Psoas muscle (tissue), 8 donors: ENCODE data around the gene FAM98B. TPM values are rescaled to one million over a fixed set of nuclear protein-coding genes. Genes with fewer than 3 reads are reported as not detected.

Experiments
- ATAC-seq, 4 donors: fragments of 200-7000 bp; cut with Tn5 transposase; one replicate each; pipeline ENCODE4 v1.9.1; 2020; ENCODE audit warnings: moderate library complexity in 3 of 4, mild to moderate bottlenecking in 2 of 4
- DNase-seq, 2 donors: peaks; one replicate each; pipeline ENCODE4 v3.0.0-alpha.2; 2020
- H3K27ac ChIP-seq: fragments of 200-600 bp; one replicate; pipeline ENCODE4 v1.8.0; 2022
- H3K27me3 ChIP-seq, 3 donors: fragments of 200-600 bp in 1 of 3; one replicate each; pipeline versions ENCODE4 v1.6.1 to v1.8.0; 2013 to 2022; ENCODE audit warnings: low read length in 2 of 3, mild to moderate bottlenecking in 2 of 3, moderate library complexity in 1 of 3; ENCODE audit not compliant: insufficient read depth in 3 of 3
- H3K36me3 ChIP-seq, 2 donors: fragments of 200-600 bp in 1 of 2; one replicate each; pipeline versions ENCODE4 v1.6.1 to v1.8.0; 2013 to 2022; ENCODE audit warnings: low read depth in 1 of 2, mild to moderate bottlenecking in 1 of 2, moderate library complexity in 1 of 2; ENCODE audit not compliant: insufficient read depth in 1 of 2
- H3K4me1 ChIP-seq: fragments of 200-600 bp; one replicate; pipeline ENCODE4 v1.8.0; 2022
- H3K4me3 ChIP-seq: fragments of 200-600 bp; one replicate; pipeline ENCODE4 v1.8.0; 2022; ENCODE audit warnings: mild to moderate bottlenecking
- H3K9me3 ChIP-seq: fragments of 200-600 bp; one replicate; pipeline ENCODE4 v1.8.0; 2022
- CTCF ChIP-seq: fragments of 200-600 bp; IDR thresholded peaks from one replicate; pipeline ENCODE4 v1.8.0; 2022; ENCODE audit warnings: antibody characterized with exemption
- WGBS, 3 donors: extraction: QIAGEN DNeasy Blood & Tissue Kit; methylation state at CpG; one replicate each; pipeline versions ENCODE4 v1.1.6 to v1.1.7; 2013; 5-methylcytosine and 5-hydroxymethylcytosine counted together
- intact Hi-C, 2 donors: fragments of 100-400 bp; cut with DNase I; formaldehyde crosslinking; loops; one replicate each; pipeline versions ENCODE4 v1.11.0 to v1.14.2; 2022
- polyA plus RNA-seq, 3 donors: library from polyadenylated mRNA; stranded (reverse); fragments of 200-250 nt; gene quantifications; one replicate each; pipeline ENCODE4 v1.2.3, GENCODE V29; 2013
- total RNA-seq, 4 donors: library from RNA; stranded (reverse); fragmentation: NEBNext Ultra II Directional in 2 of 4; extraction: Animal tissue kit (Norgen Biotek cat#: 25700) in 2 of 4; gene quantifications; one replicate each; pipeline versions ENCODE4 v1.2.1 to v1.2.4, GENCODE V29; 2021 to 2023
- donor health status: healthy with polysubstance abuse.
- donor health status: DM: no; HTN: no; CAD: no; lungs with moderate emphysema.
- donor health status: Bipolar disorder and iron deficiency.
- donor health status: healthy.
- donor health status: DM: yes; HTN: yes; CAD: no.
- donor health status: DM: no; HTN: no; CAD: no.
- donor health status: DM: no; HTN: no; CAD: no.
- donor health status: DM: yes; HTN: yes; CAD: no.

Gene FAM98B
- total and polyA plus RNA-seq, 7 donors = 6.8 to 18.5 (median 13.5) TPM

GRCh38 chr15:38440353-38441129, 13.4 kb upstream of the FAM98B start:
- H3K36me3 ChIP-seq = no peaks in the 10 kb centered on the region
- ATAC-seq = peak; percentile 83 to 97 (median 92)
- TF ChIP-seq CTCF = peak; percentile 91
- no peaks in the 10 kb centered on the region for H3K4me1 ChIP-seq
- peak in 1 of 2 donors; percentile 56 for DNase-seq
- no peak overlapping the region for H3K4me3 ChIP-seq
- no peak overlapping the region for H3K27ac ChIP-seq
- no peaks in the 10 kb centered on the region for H3K9me3 ChIP-seq
- WGBS, 3 donors = 21 to 23% (median 22%) methylated on average over 9 of the region's 9 CpGs
- intact Hi-C loops = loop anchor here (2.0 to 5.0 kb wide), 3 partner anchors 244 to 257 kb away; no protein-coding TSS in a partner anchor
- peaks cover 0 to 5% (median 0%) of the 10 kb centered on the region in 3 donors for H3K27me3 ChIP-seq

GRCh38 chr15:38441130-38441519, 12.8 kb upstream of the FAM98B start:
- DNase-seq = no peak
- intact Hi-C loops = loop anchor here (2.0 to 5.0 kb wide), 3 partner anchors 244 to 256 kb away; no protein-coding TSS in a partner anchor
- H3K4me1 ChIP-seq = no peaks in the 10 kb centered on the region
- WGBS, 3 donors = 88 to 93% (median 91%) methylated on average over 3 of the region's 3 CpGs
- no peak overlapping the region for H3K4me3 ChIP-seq
- H3K9me3 ChIP-seq = no peaks in the 10 kb centered on the region
- peak in 1 of 4 donors; percentile 23 for ATAC-seq
- TF ChIP-seq CTCF = no peak
- peaks cover 0 to 5% (median 0%) of the 10 kb centered on the region in 3 donors for H3K27me3 ChIP-seq
- H3K27ac ChIP-seq = no peak overlapping the region
- H3K36me3 ChIP-seq = no peaks in the 10 kb centered on the region

- H3K4me1 ChIP-seq = peaks cover 21% of the 10 kb centered on the region
- no peaks in the 10 kb centered on the region for H3K36me3 ChIP-seq
- intact Hi-C loops = no loop called here
- H3K9me3 ChIP-seq = no peaks in the 10 kb centered on the region
- ATAC-seq (peak in 1 of 4 donors; percentile 20), DNase-seq (no peak)
- H3K27ac ChIP-seq = peak overlapping the region; percentile 93
- 0 to 1% (median 0%) methylated on average over 12 of the region's 12 CpGs for WGBS, 3 donors
- peak overlapping the region; percentile 98 for H3K4me3 ChIP-seq
- no peaks in the 10 kb centered on the region for H3K27me3 ChIP-seq
- TF ChIP-seq CTCF = no peak
Measured at GRCh38 chr15:38454696-38455090, 766 bp downstream of the FAM98B start.

- ATAC-seq = no peak
- no peak for DNase-seq
- H3K4me1 ChIP-seq = peaks cover 21% of the 10 kb centered on the region
- H3K27ac ChIP-seq = no peak overlapping the region
- intact Hi-C loops = no loop called here
- no peaks in the 10 kb centered on the region for H3K9me3 ChIP-seq
- WGBS, 3 donors = 7 to 9% (median 8%) methylated on average over 4 of the region's 4 CpGs
- H3K4me3 ChIP-seq = peak overlapping the region; percentile 98
- H3K27me3 ChIP-seq = no peaks in the 10 kb centered on the region
- H3K36me3 ChIP-seq = no peaks in the 10 kb centered on the region
- no peak for TF ChIP-seq CTCF
Measured at GRCh38 chr15:38455092-38455491, 1.2 kb downstream of the FAM98B start.
